Uterus (tissue), 2 donors: Measurements from ENCODE around the gene KRTAP4-5.
"Not testable (repeated sequence)": the region's sequence is repeated elsewhere in the genome, so short reads cannot be mapped to it uniquely, and the experiment has no call there.

Experiments used
- POLR2A ChIP-seq, 2 donors: fragments of 450-650 bp; IDR thresholded peaks; one replicate each; pipeline ENCODE4 v1.6.1; 2016; ENCODE audit warnings: antibody characterized with exemption in 2 of 2, mild to moderate bottlenecking in 1 of 2, moderate library complexity in 1 of 2
- TF ChIP-seq, protein P1 (sequence below), 4 experiments: fragments of 200-600 bp in 2 of 4; fragments of 450-650 bp in 2 of 4; sonication (generic) in 2 of 4; IDR thresholded peaks; one replicate each; pipeline ENCODE4 v1.5.1; 2016 to 2019; ENCODE audit warnings: antibody characterized with exemption in 4 of 4, mild to moderate bottlenecking in 2 of 4, moderate library complexity in 1 of 4

DNA sequence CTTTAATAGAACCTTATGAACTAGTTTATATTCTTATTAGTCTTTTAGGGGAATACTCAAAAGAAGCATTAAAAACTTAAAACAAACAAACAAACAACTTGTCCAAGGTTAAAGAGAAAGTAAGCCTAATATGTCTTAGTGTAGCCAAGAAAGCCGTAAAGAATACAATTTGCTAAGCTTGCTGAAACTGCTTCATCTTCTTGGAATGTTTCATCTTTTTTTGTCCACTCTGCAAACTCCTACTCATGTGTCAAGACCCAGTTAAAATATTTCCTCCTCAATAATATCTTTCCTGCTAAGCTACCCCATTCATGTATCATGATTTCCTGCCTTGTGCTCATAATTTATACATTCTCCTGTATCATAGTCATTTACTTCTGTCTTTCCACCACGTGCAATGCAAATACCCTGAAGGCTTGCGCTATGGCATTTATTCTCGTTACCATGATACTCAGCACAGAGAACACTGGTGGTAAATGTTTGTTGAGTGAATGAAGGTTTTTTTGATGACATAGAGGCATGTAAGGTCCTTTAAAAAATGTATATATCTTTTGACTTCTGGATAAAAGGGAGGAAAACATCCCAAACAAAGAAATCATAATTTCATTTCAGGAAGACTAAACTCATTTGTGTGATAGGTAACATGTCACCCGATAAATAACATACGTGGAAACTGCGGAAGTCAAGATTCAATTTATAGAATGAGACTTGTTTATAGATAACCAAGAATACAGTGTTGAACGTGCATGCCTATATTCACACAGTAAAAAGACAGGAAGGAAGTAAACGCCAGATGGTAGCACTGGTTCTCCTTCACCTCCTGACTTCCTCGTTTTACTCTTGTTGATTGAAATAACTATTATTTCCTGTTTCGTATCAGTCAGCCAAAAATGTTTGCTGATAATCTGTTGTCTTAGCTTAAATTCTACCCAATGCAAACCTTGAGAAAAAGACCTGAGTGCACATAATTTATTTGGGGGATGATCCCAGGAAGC lies 29.6 kb downstream of the KRTAP4-5 start:
- TF ChIP-seq, protein P1, sequence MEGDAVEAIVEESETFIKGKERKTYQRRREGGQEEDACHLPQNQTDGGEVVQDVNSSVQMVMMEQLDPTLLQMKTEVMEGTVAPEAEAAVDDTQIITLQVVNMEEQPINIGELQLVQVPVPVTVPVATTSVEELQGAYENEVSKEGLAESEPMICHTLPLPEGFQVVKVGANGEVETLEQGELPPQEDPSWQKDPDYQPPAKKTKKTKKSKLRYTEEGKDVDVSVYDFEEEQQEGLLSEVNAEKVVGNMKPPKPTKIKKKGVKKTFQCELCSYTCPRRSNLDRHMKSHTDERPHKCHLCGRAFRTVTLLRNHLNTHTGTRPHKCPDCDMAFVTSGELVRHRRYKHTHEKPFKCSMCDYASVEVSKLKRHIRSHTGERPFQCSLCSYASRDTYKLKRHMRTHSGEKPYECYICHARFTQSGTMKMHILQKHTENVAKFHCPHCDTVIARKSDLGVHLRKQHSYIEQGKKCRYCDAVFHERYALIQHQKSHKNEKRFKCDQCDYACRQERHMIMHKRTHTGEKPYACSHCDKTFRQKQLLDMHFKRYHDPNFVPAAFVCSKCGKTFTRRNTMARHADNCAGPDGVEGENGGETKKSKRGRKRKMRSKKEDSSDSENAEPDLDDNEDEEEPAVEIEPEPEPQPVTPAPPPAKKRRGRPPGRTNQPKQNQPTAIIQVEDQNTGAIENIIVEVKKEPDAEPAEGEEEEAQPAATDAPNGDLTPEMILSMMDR (IDR thresholded peaks at IDR 0.05) = not testable (repeated sequence)
- not testable (repeated sequence) for TF ChIP-seq POLR2A (IDR thresholded peaks at IDR 0.05)
